HG03378 (cell line): ENCODE results near the gene SLC17A2.
A peak's percentile ranks its signal among the peaks of the same experiment; 100 is the strongest.

Source experiments
- ATAC-seq: cut with Tn5 transposase; IDR thresholded peaks from one replicate; pipeline ENCODE4 v1.9.1; 2021; ENCODE audit warnings: mild to moderate bottlenecking, moderate library complexity; ENCODE audit not compliant: unreplicated experiment

SLC17A2 gene, protein sequence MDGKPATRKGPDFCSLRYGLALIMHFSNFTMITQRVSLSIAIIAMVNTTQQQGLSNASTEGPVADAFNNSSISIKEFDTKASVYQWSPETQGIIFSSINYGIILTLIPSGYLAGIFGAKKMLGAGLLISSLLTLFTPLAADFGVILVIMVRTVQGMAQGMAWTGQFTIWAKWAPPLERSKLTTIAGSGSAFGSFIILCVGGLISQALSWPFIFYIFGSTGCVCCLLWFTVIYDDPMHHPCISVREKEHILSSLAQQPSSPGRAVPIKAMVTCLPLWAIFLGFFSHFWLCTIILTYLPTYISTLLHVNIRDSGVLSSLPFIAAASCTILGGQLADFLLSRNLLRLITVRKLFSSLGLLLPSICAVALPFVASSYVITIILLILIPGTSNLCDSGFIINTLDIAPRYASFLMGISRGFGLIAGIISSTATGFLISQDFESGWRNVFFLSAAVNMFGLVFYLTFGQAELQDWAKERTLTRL

GRCh38 chr6:25930532-25931410 lies at the start of gene SLC17A2:
SLC17A2 (minus strand) TSS chr6:25930691; CDS start chr6:25925796, 4,895 bp downstream.
- no peak for ATAC-seq

DNA sequence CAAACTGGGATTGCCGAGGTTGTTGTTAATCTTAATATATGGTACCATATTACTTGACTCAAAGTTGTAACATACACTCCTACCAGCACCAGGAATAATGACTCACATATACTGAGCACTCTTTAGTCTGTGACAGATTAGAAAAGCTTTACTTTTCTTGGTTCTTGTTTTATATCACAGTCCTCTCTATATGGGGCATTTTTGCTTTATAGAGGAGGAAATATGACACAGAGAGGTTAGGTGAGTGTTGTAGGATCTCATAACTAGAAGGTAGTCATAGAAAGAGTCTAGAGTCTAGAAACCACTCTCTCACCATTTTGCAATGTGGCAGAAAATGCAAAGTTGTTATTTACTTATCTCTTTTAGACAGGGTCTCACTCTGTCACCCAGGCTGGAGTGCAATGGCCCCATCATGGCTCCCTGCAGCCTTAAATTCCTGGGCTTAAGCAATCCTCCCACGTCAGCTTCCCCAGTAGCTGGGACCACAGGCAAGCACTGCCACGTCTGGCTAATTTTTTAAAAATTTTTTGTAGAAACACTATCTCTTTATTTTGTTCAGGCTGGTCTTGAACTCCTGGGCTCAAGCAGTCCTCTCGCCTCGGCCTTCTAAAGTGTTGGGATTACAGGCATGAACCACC lies 45.6 kb upstream of the SLC17A2 start:
- ATAC-seq, result no peak

- ATAC-seq, result no peak
Measured at GRCh38 chr6:25973923-25974555, 43.5 kb upstream of the SLC17A2 start.

GRCh38 chr6:25972902-25973301 lies 42.4 kb upstream of the SLC17A2 start:
- ATAC-seq, result no peak

DNA sequence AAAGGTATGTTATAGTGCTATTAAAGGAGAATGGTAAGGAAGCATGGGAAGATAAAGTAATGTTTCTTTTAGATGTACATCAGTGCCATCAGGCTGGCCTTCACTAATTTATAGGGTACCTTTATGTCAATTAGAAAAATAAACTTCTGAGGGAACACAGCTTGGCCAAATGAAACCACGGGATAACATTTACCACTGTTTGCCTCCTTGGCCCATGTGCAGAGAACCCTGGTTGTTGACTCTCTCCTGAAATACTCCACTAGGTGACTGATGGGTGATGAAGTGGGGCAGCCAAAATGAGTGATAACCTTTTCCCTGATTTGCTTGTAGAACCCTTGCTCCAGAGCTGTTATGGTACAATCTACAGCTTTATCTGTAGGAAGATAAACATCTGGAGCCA lies 41.6 kb upstream of the SLC17A2 start:
- ATAC-seq, result no peak

GRCh38 chr6:25971187-25971821 lies 40.8 kb upstream of the SLC17A2 start:
- no peak for ATAC-seq

GRCh38 chr6:25968769-25969168 lies 38.3 kb upstream of the SLC17A2 start:
- ATAC-seq, result no peak

GRCh38 chr6:25966711-25967110 lies 36.2 kb upstream of the SLC17A2 start:
- ATAC-seq, result no peak

DNA sequence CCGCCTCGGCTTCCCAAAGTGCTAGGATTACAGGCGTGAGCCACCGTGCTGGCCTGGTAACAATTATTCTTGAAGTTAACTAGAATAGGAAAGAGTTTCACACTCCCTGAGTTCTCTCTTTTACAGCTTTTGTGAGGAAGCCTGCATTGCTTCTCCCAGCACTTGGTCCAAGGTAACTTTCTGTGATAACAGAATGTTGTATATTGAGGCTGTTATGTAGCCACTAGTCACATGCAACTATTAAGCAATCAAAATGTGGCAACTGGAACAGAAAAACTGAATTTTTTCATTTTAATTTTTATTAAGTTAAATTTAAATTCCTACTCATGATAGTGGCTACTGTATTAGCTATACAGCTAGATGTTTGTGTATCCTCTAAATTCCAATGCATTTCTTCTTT lies 34.6 kb upstream of the SLC17A2 start:
- ATAC-seq, result no peak

GRCh38 chr6:25963426-25964123 lies 33.1 kb upstream of the SLC17A2 start:
- no peak for ATAC-seq

DNA sequence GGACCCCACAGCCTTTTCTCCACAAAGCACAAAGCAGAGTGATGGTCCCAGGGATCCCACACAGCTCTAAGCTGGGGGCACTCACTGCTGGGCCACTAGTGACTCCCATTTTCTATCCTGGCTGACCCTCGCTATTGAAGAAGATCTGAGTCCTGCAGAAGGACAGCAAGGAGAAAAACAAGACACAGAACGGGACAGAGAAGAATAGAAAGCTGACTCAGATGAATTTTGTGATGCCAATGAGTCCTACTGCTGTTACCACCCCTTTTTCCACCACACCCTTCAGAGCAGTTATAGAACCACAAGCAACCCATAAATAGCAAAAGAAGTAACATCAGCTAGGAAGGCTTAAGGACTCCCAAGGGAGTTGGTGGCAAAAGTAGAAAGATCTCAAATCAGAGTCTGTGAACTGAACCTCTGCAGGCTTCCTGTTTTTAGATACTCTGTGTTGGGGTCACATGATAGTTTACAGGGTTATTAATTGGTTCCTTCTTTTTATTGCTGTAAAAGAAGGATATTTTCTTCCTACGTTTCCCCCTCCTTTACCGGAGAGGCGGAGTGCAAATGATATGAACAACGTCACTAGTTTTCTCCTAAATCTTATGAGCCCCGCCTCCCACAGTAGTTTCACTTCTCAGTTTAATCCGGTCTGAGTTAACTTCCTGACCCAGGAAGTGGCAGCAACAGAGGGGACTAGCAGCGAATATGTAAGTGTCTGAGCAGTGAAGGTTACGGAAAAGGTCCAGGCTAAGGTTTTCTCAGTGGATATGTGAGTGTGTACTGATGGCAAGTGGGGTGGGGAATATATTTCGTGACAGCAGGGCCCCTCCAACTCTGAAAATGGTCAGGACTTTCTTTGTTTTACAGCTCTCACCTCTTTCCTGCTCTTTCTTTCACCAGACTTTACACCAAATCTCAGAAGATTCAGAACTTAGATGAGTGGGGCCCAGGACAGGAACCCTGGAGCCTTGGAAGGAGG lies 31.9 kb upstream of the SLC17A2 start, which contains the start of gene TRIM38:
TSS of gene TRIM38 (plus strand) at position 654 of the 979 bp plus-strand sequence. CDS start 3,721 bp downstream, outside the sequence.
- peak; percentile 84 for ATAC-seq

DNA sequence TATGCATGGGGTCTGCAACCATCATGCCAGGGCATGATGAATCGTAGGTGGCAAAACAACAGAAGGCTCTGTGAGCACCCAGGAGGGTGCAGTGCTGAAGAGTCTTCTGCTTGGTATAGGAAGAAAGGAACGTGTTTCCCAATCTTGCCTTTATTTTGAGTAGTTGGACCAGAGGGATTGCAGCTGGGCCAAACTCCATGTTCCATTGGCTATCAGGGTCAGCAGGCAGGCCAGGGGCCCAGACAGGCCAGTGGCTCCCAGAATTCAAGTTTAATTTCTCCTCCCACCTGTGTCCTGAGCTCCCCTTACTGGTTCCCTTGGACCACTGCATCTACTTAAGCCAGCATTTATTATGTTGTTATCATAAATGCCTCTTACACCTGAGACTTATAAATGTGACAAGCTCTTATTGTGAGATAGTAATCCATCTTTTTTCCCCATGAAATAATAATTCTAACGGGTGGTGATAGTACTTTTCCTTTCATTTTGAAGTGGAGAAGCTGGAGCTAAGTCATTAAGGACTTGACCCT lies 31.2 kb upstream of the SLC17A2 start:
- no peak for ATAC-seq

DNA sequence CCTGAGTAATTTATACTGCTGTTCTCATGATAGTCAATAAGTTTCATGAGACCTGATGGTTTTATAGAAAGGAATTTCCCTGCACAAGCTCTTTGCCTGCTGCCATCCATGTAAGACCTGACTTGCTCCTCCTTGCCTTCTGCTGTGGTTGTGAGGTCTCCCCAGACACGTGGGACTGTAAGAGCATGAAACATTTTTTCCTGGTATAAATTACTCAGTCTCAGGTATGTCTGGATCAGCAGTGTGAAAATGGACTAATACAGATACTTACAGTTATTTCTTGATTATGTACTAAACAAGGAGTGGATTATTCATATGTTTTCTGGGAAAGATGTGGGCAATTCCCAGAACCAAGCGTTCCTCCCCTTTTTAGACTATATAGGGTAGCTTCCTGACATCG lies 30.2 kb upstream of the SLC17A2 start:
- no peak for ATAC-seq

GRCh38 chr6:25959890-25960536 lies 29.5 kb upstream of the SLC17A2 start:
- ATAC-seq, result no peak

- ATAC-seq, result no peak
Measured at GRCh38 chr6:25958700-25959162, 28.2 kb upstream of the SLC17A2 start.

GRCh38 chr6:25956226-25956625 lies 25.7 kb upstream of the SLC17A2 start:
- ATAC-seq, result no peak

GRCh38 chr6:25954756-25955155 lies 24.3 kb upstream of the SLC17A2 start:
- no peak for ATAC-seq

DNA sequence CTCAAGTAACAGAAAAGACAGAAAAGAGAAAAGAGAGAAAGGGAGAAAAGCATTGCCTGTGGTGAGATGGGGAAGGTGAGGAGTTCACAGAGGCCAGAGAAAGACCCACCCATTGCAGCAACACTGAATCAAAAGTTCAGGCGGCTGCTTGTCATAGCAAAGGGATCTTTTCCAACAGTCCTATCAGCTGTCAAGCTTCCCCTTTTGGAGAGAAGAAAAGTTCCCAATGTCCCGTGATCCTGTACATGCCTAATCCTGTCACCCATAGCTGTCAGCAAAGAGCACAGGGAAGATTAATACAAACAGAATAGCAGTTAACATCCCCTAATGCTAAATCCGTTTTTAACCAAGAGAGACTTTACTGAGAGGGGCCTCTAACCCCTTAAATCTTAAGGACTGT lies 23.2 kb upstream of the SLC17A2 start:
- no peak for ATAC-seq
